A673 (cell line): ENCODE data around the gene EFNA5.

ENCODE experiments used
- EZH2 ChIP-seq: fragments of 200-600 bp; sonication (generic); IDR thresholded peaks from 2 replicates; pipeline ENCODE4 v1.6.1; 2017; ENCODE audit warnings: borderline replicate concordance, low read depth, mild to moderate bottlenecking, mixed read lengths, antibody characterized with exemption, low read length; ENCODE audit not compliant: poor library complexity, severe bottlenecking
- TF ChIP-seq, protein P1 (sequence below): fragments of 300-800, 200-600 bp; sonication (generic); conservative IDR thresholded peaks from 2 replicates; pipeline ENCODE4 v1.5.1; 2017; ENCODE audit warnings: low read depth, mild to moderate bottlenecking, antibody characterized with exemption, low read length, moderate library complexity, mixed read lengths

DNA sequence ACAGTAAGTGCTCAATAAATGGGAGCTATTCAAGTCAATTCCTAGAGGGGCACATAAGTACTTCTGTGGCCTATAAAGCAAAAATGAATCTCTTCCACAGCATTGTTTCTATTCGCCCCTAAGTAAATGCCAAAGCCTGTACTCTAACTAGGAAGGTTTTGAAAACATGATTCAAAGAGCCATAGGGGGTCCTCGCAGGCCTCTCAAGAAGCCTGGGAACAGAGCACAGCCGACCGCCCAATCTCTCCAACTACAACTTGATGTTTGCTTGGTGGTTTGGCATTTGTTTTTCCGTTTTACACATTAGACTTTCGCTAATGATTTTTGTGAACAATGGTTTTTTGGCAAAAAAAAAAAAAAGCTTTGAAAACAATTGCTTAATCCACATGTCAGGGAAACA is 19.4 kb downstream of the EFNA5 start:
- TF ChIP-seq, protein P1, sequence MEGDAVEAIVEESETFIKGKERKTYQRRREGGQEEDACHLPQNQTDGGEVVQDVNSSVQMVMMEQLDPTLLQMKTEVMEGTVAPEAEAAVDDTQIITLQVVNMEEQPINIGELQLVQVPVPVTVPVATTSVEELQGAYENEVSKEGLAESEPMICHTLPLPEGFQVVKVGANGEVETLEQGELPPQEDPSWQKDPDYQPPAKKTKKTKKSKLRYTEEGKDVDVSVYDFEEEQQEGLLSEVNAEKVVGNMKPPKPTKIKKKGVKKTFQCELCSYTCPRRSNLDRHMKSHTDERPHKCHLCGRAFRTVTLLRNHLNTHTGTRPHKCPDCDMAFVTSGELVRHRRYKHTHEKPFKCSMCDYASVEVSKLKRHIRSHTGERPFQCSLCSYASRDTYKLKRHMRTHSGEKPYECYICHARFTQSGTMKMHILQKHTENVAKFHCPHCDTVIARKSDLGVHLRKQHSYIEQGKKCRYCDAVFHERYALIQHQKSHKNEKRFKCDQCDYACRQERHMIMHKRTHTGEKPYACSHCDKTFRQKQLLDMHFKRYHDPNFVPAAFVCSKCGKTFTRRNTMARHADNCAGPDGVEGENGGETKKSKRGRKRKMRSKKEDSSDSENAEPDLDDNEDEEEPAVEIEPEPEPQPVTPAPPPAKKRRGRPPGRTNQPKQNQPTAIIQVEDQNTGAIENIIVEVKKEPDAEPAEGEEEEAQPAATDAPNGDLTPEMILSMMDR = no peak
- no peak for TF ChIP-seq EZH2
